Measurements from ENCODE around the gene MGAT1. TPM values are rescaled to one million over a fixed set of nuclear protein-coding genes. Genes with fewer than 3 reads are reported as not detected.
A peak's percentile ranks its signal among the peaks of the same experiment; 100 is the strongest.

The MGAT1 gene
- total RNA-seq (100 to 1,000 TPM in 5 of 7 donors, 10 to 100 TPM in 2; 84.0 to 154 (median 131) TPM), polyA plus RNA-seq (100 to 1,000 TPM in 1 of 2 donors, 10 to 100 TPM in 1; 66.6 to 128 TPM)
- long read RNA-seq, donor 1, transcript MGAT1-201 (2 exons, 2,761 nt), result major isoform, 535 of 877 reads
- long read RNA-seq, donor 1, transcript MGAT1-204 (2 exons, 1,919 nt), result minor isoform, 71 of 877 reads
- long read RNA-seq, donor 1, transcript MGAT1-203 (3 exons, 3,077 nt), result minor isoform, 58 of 877 reads
- long read RNA-seq, donor 1, partial matches to known transcripts, result 11 of 877 reads
- long read RNA-seq, donor 1, other reads (novel, unspliced or antisense), result 193 of 877 reads
- long read RNA-seq, donor 2, transcript MGAT1-201 (2 exons, 2,761 nt), result major isoform, 15 of 61 reads
- long read RNA-seq, donor 2, transcript MGAT1-203 (3 exons, 3,077 nt), result minor isoform, 12 of 61 reads
- long read RNA-seq, donor 2, partial matches to known transcripts, result 31 of 61 reads
- long read RNA-seq, donor 2, other reads (novel, unspliced or antisense), result 0 of 61 reads
- long read RNA-seq, donor 3, transcript MGAT1-204 (2 exons, 1,919 nt), result minor isoform, 41 of 504 reads
- long read RNA-seq, donor 3, transcript MGAT1-203 (3 exons, 3,077 nt), result minor isoform, 67 of 504 reads
- long read RNA-seq, donor 3, transcript MGAT1-201 (2 exons, 2,761 nt), result major isoform, 289 of 504 reads
- long read RNA-seq, donor 3, partial matches to known transcripts, result 7 of 504 reads
- long read RNA-seq, donor 3, other reads (novel, unspliced or antisense), result 88 of 504 reads

GRCh38 chr5:180802325-180803180 is at the start of gene MGAT1:
Gene MGAT1 (minus strand): TSS chr5:180802806. CDS start chr5:180792971, 9,835 bp downstream.
- WGBS, 3 donors, result 0% methylated on average over 52 to 87 of the region's 87 CpGs
- peaks cover 49% of the 10 kb centered on the region for H3K4me1 ChIP-seq (ENCODE audit: insufficient read depth)
- peak within 1 kb of the TSS; percentile 74 for H3K4me3 ChIP-seq
- no peaks in the 10 kb centered on the region for H3K36me3 ChIP-seq
- intact Hi-C loops (cut with DNase I), result loop anchor here in 1 of 4 donors (5.0 kb wide), 1 partner anchor 60 kb away; the partner anchor contains the start of gene ZFP62
- H3K27ac ChIP-seq, result peak within 1 kb of the TSS; percentile 97 to 99
- TF ChIP-seq EP300 (IDR thresholded peaks at IDR 0.05) (no peak), POLR2A (IDR thresholded peaks at IDR 0.05) (peak; percentile 85), CTCF (IDR thresholded peaks at IDR 0.05) (no peak)
- no peaks in the 10 kb centered on the region for H3K27me3 ChIP-seq
- DNase-seq, result peak; percentile 90 to 94 (median 91)
- H3K9me3 ChIP-seq, result no peaks in the 10 kb centered on the region

DNA sequence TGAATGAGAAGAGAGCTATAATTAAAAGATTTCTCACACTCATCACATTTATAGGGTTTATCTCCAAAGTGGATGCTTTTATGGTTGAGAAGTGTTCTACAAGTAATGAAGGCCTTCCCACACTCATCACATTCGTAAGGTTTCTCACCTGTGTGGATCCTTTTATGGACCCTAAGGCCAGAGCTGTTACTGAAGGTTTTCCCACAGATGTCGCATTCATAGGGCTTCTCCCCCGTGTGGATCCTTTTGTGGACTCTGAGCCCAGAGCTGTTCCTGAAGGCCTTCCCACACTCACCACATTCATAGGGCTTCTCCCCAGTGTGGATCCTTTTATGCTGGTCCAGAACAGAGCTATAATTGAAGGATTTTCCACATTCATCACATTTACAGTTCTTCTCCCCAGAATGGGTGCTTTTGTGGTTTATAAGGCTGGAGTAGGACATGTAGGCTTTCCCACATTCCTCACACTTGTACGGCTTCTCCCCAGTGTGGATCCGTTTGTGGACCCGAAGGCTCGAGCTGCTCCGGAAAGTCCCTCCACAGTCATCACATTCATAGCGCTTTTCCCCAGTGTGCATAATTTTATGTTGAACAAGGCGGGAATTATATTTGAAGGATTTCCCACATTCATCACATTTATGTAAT is 48.0 kb upstream of the MGAT1 start:
- no peak for TF ChIP-seq CTCF (IDR thresholded peaks at IDR 0.05)
- no peak for TF ChIP-seq EP300 (IDR thresholded peaks at IDR 0.05)
- TF ChIP-seq POLR2A (IDR thresholded peaks at IDR 0.05), result no peak
- peaks cover 2 to 28% of the 10 kb centered on the region in 2 donors for H3K9me3 ChIP-seq
- no peak overlapping the region for H3K4me3 ChIP-seq

GRCh38 chr5:180849827-180850226 is 47.2 kb upstream of the MGAT1 start:
- peaks cover 2 to 28% of the 10 kb centered on the region in 2 donors for H3K9me3 ChIP-seq
- no peak overlapping the region for H3K27ac ChIP-seq
- H3K27me3 ChIP-seq, result no peaks in the 10 kb centered on the region
- intact Hi-C loops (cut with DNase I), result no loop called here
- no peak for TF ChIP-seq POLR2A (IDR thresholded peaks at IDR 0.05)
- TF ChIP-seq EP300 (IDR thresholded peaks at IDR 0.05), result no peak
- no peak for TF ChIP-seq CTCF (IDR thresholded peaks at IDR 0.05)
- 96 to 99% (median 97%) methylated on average over 4 of the region's 4 CpGs for WGBS, 3 donors
- H3K4me1 ChIP-seq (ENCODE audit: insufficient read depth), result no peaks in the 10 kb centered on the region
- H3K4me3 ChIP-seq, result no peak overlapping the region
- no peak for DNase-seq
- peaks cover 6% of the 10 kb centered on the region for H3K36me3 ChIP-seq

More for the DNA sequence above, 48.0 kb upstream of the MGAT1 start:
- intact Hi-C loops (cut with DNase I), result no loop called here
- Histone ChIP-seq H3K4me1 (ENCODE audit: insufficient read depth) (no peaks in the 10 kb centered on the region), H3K36me3 (peaks cover 6% of the 10 kb centered on the region), H3K27ac (no peak overlapping the region), H3K27me3 (no peaks in the 10 kb centered on the region)
- DNase-seq, result no peak
- WGBS, 3 donors, result 96 to 99% (median 97%) methylated on average over 10 of the region's 10 CpGs
